Hepatocyte (in vitro differentiated cells): ENCODE results near the gene ABCA9. TPM values are rescaled to one million over a fixed set of nuclear protein-coding genes. Genes with fewer than 3 reads are reported as not detected.

Experiments used
- DNase-seq: peaks from one replicate; pipeline ENCODE4 v3.0.0-alpha.2; 2016; ENCODE audit warnings: low spot score
- H2AFZ ChIP-seq: fragments of 200-600 bp; sonication (generic); 2 replicates; pipeline ENCODE4 v1.6.0; 2016; ENCODE audit warnings: antibody characterized with exemption, mild to moderate bottlenecking
- H3K27ac ChIP-seq: fragments of 200-600 bp; sonication (generic); 2 replicates; pipeline ENCODE4 v1.5.1; 2016; ENCODE audit warnings: mild to moderate bottlenecking
- H3K27me3 ChIP-seq: fragments of 200-600 bp; sonication (generic); 2 replicates; pipeline ENCODE4 v1.6.1; 2016
- H3K36me3 ChIP-seq: fragments of 200-600 bp; sonication (generic); replicated peaks from 2 replicates; pipeline ENCODE4 v1.5.1; 2016; ENCODE audit warnings: low read depth; ENCODE audit not compliant: insufficient read depth
- H3K4me1 ChIP-seq: fragments of 200-600 bp; sonication (generic); 2 replicates; pipeline ENCODE4 v1.5.1; 2016; ENCODE audit warnings: mild to moderate bottlenecking, moderate library complexity; ENCODE audit not compliant: insufficient read depth
- H3K4me2 ChIP-seq: fragments of 200-600 bp; sonication (generic); 2 replicates; pipeline ENCODE4 v1.6.0; 2016
- H3K4me3 ChIP-seq: fragments of 200-600 bp; sonication (generic); 2 replicates; pipeline ENCODE4 v1.5.1; 2016; ENCODE audit warnings: mild to moderate bottlenecking
- H3K79me2 ChIP-seq: fragments of 200-600 bp; sonication (generic); 2 replicates; pipeline ENCODE4 v1.6.0; 2017; ENCODE audit warnings: mild to moderate bottlenecking
- H3K9me2 ChIP-seq: fragments of 200-600 bp; sonication (generic); replicated peaks from 2 replicates; pipeline ENCODE4 v1.6.0; 2017; ENCODE audit warnings: mild to moderate bottlenecking; ENCODE audit not compliant: insufficient read depth
- H3K9me3 ChIP-seq: fragments of 200-600 bp; sonication (generic); 2 replicates; pipeline ENCODE4 v1.5.1; 2016; ENCODE audit warnings: low read depth, mild to moderate bottlenecking
- H4K20me1 ChIP-seq: fragments of 200-600 bp; sonication (generic); 2 replicates; pipeline ENCODE4 v1.6.0; 2016; ENCODE audit warnings: mild to moderate bottlenecking; ENCODE audit not compliant: insufficient read depth, poor library complexity, severe bottlenecking
- CTCF ChIP-seq: fragments of 200-600 bp; sonication (generic); IDR thresholded peaks from 2 replicates; pipeline ENCODE4 v1.5.1; 2016; ENCODE audit warnings: antibody characterized with exemption, mild to moderate bottlenecking; ENCODE audit not compliant: poor library complexity
- EZH2 ChIP-seq: fragments of 200-600 bp; sonication (generic); IDR thresholded peaks from 2 replicates; pipeline ENCODE4 v1.6.1; 2016; ENCODE audit warnings: antibody characterized with exemption, mild to moderate bottlenecking, borderline replicate concordance
- EZH2phosphoT487 ChIP-seq: fragments of 200-600 bp; sonication (generic); IDR thresholded peaks from one replicate; pipeline ENCODE4 v1.6.1; 2018; ENCODE audit warnings: antibody characterized with exemption, mild to moderate bottlenecking, low read depth, moderate library complexity; ENCODE audit not compliant: unreplicated experiment, severe bottlenecking
- WGBS: methylation state at CpG from one replicate; pipeline ENCODE4 v1.1.6; 2016; ENCODE audit warnings: low lambda C conversion rate; ENCODE audit errors: missing lambda C conversion rate; 5-methylcytosine and 5-hydroxymethylcytosine counted together
- polyA plus RNA-seq: library from polyadenylated mRNA; unstranded; fragments of >200 nt; fragmentation: Nextera tagmentation; extraction: Ambion mirVana; gene quantifications from 2 replicates; pipeline ENCODE4 v1.2.1, GENCODE V29; 2016
- total RNA-seq: library from RNA; depleted of rRNA; stranded (reverse); fragments of >200 nt; gene quantifications from 2 replicates; pipeline ENCODE4 v1.2.3, GENCODE V29; 2014

The ABCA9 gene
- total and polyA plus RNA-seq, 2 experiments from 2014 or later = 0.34 to 0.60 TPM

GRCh38 chr17:68943123-68943811 lies 117.5 kb downstream of the ABCA9 start:
- DNase-seq = no peak
- H3K4me2 ChIP-seq = no peak overlapping the region
- TF ChIP-seq CTCF (no peak), EZH2phosphoT487 (no peak), EZH2 (no peak)

GRCh38 chr17:68942389-68942788 lies 118.3 kb downstream of the ABCA9 start:
- Histone ChIP-seq H2AFZ (no peak overlapping the region), H3K4me1 (no peaks in the 10 kb centered on the region), H3K36me3 (no peaks in the 10 kb centered on the region), H3K79me2 (no peaks in the 10 kb centered on the region), H3K4me3 (no peak overlapping the region), H3K4me2 (no peak overlapping the region), H3K9me2 (no peaks in the 10 kb centered on the region), H3K9me3 (no peaks in the 10 kb centered on the region), H4K20me1 (no peaks in the 10 kb centered on the region), H3K27ac (no peak overlapping the region), H3K27me3 (no peaks in the 10 kb centered on the region)
- TF ChIP-seq CTCF = no peak
- TF ChIP-seq EZH2phosphoT487 = no peak
- TF ChIP-seq EZH2 = no peak
- 67% methylated on average over 3 of the region's 3 CpGs for WGBS
- DNase-seq = no peak

More at GRCh38 chr17:68943123-68943811, 117.5 kb downstream of the ABCA9 start:
- Histone ChIP-seq H3K4me3 (no peak overlapping the region), H3K27ac (no peak overlapping the region), H3K4me1 (no peaks in the 10 kb centered on the region), H2AFZ (no peak overlapping the region), H3K36me3 (no peaks in the 10 kb centered on the region), H3K27me3 (no peaks in the 10 kb centered on the region), H4K20me1 (no peaks in the 10 kb centered on the region), H3K79me2 (no peaks in the 10 kb centered on the region), H3K9me2 (no peaks in the 10 kb centered on the region), H3K9me3 (no peaks in the 10 kb centered on the region)
- WGBS = 95% methylated on average over 4 of the region's 4 CpGs

- TF ChIP-seq CTCF (no peak), EZH2phosphoT487 (no peak), EZH2 (no peak)
- Histone ChIP-seq H3K27me3 (no peaks in the 10 kb centered on the region), H3K27ac (no peak overlapping the region), H3K4me1 (no peaks in the 10 kb centered on the region), H3K9me2 (no peaks in the 10 kb centered on the region), H3K79me2 (no peaks in the 10 kb centered on the region), H2AFZ (peak overlapping the region; percentile 25), H4K20me1 (no peaks in the 10 kb centered on the region), H3K9me3 (no peaks in the 10 kb centered on the region), H3K36me3 (no peaks in the 10 kb centered on the region), H3K4me2 (no peak overlapping the region), H3K4me3 (no peak overlapping the region)
- 78% methylated on average over 6 of the region's 6 CpGs for WGBS
- no peak for DNase-seq
Measured at GRCh38 chr17:68941761-68942160, 119.0 kb downstream of the ABCA9 start.
